GM21515 (cell line): ENCODE data around the gene ARID3A.

ENCODE experiments used
- ATAC-seq: cut with Tn5 transposase; IDR thresholded peaks from one replicate; pipeline ENCODE4 v1.9.1; 2021; ENCODE audit not compliant: unreplicated experiment

ARID3A gene

DNA sequence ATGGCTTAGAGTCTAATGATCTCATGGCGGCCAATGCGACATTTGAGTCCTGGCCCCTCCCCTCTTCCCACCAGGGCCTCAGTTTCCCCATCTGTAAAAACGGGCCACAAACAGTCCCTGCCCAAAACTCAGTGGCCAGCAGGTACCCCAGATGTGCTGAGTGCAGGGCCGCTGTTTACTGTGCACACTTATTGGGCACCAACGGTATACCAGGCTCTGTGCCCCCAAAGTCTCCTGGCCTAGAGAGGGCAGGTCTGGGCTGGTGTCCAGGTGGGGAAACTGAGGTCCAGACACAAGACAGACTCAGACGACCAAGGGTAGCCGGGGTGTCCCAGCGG lies 34.7 kb downstream of the ARID3A start:
- no peak for ATAC-seq

DNA sequence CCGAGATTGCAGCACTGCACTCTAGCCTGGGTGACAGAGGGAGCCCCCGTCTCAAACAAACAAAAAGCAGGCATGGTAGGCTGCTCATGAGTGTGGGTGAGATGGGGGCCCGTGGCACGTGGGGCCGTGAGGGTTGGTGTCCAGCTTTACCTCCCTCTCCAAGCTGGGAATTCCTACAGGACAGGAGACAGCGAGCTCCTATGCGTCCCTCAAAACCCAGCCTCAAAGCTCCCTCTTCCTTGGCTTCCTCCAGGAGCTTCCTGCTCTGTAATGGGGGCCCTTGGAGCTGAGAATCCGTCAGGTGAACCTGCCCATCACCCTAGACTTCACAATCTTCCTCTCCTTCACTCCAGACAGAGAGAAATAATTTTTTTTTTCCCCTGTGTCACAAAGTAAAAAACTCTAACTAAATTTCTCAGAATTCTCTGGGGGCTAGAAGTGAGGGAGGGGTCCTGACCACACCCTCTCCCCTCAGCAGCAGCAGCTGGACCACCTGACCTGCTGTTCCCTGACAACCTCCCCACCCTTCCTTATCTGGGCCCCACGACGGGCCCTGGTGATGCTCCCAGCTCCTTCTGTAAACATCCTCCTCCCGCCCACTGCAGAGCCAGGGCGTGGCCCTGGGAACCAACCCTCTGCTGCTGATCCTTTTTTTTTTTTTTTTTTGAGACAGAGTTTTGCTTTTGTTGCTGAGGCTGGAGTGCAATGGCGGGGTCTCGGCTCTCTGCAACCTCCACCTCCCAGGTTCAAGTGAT lies 36.2 kb downstream of the ARID3A start:
- no peak for ATAC-seq

GRCh38 chr19:962683-963400 lies 37.0 kb downstream of the ARID3A start:
- ATAC-seq, result no peak

GRCh38 chr19:963486-963951 lies 37.7 kb downstream of the ARID3A start:
- ATAC-seq, result no peak

DNA sequence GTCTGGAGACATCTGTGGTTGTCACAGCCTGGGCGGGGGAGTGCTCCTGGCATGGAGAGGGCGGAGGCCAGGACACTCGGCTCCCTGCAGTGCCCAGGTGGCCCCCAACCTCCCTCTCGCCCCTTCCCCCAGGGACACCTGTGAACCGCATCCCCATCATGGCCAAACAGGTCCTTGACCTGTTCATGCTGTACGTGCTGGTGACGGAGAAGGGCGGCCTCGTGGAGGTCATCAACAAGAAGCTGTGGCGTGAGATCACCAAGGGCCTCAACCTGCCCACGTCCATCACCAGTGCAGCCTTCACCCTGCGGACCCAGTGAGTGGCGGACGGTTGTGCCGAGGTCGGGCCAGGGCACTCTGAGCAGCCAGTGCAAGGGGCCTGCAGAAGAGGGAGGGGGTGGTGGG lies 38.3 kb downstream of the ARID3A start:
- ATAC-seq, result no peak

GRCh38 chr19:964761-965694 lies 39.2 kb downstream of the ARID3A start:
- no peak for ATAC-seq

DNA sequence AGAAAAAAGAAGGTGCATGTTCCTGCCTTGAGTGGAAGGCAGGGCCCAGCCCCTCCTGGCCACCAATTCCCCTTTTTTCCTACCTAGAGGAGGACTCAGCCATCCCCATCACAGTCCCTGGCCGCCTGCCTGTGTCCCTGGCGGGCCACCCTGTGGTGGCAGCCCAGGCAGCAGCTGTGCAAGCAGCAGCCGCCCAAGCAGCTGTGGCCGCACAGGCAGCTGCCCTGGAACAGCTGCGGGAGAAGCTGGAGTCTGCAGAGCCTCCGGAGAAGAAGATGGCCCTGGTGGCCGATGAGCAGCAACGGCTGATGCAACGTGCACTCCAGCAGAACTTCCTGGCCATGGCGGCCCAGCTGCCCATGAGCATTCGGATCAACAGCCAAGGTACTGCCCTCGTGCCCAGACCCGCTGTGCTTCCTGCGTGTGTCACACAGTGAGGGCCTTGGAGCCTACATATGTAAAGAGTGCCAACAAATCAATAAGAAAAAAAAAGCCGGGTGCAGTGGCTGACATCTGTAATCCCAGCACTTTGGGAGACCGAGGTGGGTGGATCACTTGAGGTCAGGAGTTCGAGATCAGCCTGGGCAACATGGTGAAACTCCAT lies 40.8 kb downstream of the ARID3A start:
- ATAC-seq, result no peak

- ATAC-seq, result no peak
Measured at GRCh38 chr19:970695-971094, 44.9 kb downstream of the ARID3A start.

DNA sequence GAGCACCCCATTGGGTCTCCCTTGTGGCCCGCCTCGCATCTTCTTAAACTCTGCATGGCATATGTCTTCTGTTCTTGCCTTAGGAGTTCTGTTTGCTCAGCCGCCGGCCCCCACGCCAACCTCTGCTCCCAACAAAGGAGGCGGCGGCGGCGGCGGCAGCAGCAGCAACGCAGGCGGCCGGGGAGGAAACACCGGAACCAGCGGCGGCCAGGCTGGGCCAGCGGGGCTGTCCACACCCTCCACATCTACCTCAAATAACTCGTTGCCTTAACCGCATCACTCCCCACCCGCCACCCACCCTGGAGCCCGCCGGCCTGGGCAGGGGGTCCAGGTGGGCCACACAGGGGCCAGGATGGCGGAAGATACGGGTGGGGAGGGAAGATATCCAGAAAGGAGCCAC lies 46.0 kb downstream of the ARID3A start:
- ATAC-seq, result no peak

DNA sequence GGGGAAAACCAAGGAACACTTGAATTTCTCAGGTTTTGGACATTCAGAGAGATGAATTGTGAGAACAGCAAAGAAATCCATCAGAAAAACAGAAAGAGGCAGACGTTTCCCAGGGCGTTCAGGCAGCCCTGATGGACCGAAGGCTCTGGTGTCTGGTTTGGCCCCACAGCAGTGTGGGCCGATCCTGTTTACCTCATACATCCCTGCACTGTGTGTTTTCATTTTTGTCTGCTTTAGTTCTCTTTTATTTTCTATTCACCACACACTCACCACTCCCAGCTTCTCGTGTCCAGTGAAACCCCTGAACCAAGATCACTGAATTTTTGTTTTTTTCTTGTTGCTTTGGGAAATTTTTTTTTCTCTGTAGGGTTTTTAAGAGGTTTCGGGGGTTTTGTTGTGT lies 46.4 kb downstream of the ARID3A start:
- no peak for ATAC-seq

DNA sequence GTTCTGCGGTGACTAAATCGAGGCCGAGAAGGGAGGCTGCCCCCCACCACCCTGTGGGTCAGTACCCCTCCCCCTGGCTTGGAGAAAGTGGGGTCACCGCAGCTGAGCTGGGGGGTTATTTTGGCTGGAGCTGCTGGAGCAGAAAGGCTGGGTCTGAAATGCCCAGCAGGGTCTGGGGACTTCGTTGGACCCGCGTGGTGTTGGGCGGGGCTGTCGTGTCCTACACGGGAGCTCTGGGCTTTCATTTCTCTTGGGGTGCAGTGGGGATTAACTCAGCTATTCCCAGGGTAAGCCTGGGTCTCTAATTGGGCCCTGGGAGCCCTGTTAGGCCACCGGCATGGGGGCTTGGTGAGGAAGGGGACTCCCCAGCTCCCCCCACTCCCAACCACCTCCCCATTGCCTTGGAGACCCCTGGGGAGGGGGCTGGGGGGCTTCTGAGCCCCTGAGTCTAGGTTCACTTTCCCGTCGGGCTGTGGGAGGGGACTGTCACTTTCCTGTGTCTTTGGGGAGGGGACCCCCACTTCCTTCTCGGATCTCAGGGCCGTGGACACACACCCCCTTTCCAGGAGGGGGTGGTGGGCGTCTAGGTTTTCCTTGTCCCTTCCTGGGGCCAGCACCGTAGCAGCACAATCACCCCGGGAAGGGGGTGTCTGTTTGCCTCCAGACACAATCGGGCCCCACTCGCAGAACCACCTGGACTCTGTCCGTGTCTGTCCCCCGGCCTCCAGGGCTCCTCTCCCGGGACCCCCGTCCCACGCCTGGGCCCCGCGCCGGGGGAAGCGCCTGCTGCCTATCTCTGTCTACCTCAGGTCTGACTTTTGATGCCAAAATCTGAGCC lies 48.1 kb downstream of the ARID3A start:
- no peak for ATAC-seq

DNA sequence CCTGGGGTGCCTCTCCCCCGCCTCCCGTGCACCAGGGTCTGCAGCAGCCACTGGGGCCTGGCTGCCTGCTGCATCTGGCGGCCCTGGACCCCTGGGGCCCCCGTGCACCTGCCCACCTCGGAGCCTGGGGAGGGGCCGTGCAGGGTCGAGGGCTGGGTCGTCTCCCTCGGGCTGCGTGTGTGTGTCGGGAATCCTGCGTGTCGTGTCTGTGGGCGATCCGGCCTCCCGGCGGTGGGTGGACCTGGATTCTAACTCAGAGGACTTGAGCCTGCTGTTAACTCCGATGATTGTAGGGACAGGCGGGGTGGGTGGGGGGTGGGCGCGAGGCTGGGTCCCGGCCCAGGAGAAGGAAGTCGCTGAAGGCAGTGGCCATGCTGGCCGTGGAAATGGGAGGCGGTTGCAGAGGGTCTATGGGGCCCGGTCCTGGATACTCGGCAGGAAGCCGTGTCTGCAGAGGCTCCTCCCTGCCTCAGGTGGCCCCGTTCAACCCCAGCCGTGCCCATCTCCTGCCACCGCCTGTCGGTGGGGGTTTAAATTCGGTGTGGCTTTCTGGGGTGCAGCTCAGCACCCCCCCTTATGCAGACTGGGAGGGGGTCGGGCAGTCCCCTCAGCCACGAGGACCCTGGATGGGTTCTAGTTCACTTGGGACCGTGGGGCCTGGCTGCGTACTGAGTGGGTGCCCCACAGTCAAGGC lies 48.9 kb downstream of the ARID3A start:
- no peak for ATAC-seq

DNA sequence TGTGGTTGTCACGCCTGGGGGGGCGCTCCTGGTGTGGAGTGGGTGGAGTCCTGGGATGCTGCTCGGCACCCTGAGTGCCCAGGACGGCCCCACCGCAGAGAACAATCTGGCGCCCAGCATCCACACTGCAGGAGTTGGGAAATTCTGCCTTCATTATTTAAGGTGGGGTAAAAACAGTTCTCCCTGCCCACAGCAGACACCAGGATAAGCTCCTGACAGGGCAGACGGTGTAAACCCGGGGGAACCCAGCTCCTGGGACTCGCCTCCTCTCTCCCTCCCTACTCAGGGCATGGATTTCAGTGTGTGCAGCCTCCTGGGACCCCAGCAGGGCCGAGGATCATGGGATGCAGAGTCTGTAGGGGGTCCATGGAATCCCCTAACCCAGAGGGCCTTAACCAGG lies 50.6 kb downstream of the ARID3A start:
- no peak for ATAC-seq

DNA sequence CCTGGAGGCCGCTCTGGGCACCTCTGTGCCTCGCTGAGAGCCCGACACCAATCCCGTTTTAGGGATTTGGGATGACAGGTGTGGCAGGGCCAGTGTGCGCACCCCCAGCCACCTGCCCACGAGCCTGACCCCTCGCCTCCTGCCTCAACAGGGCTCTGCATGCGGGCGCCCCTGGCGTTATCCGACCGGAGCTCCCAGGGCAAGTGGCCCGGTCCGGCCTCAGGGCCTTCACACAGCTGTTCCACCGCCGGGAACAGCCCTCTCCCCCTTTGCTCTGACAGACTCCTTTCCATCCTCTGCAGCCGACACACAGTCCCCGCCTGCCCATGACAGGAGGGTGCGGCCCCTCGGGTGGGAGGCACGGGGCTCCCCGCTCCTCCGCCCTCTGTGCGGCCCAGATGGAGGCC lies 51.2 kb downstream of the ARID3A start:
- ATAC-seq, result no peak

DNA sequence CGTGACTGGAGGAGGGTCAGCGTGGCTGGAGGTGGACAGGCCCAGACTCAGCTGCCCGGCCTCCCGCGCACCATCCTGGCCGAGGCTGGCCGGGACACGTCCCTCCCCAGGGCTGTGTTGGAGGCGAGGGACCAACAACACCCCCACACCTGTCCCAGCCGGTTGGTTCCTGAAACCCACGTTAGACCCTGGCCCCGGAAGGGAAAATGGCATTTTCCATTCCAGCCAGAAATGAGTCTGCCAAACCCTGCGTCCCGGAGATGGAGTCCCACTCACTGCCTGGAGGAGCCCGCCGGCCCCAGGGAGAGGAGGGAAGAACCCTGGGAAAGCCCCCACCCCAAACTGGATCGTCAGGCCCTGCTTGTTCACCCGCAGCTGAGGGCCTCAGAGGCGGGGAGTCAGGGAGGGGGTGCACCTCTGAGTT lies 53.5 kb downstream of the ARID3A start:
- ATAC-seq, result no peak

DNA sequence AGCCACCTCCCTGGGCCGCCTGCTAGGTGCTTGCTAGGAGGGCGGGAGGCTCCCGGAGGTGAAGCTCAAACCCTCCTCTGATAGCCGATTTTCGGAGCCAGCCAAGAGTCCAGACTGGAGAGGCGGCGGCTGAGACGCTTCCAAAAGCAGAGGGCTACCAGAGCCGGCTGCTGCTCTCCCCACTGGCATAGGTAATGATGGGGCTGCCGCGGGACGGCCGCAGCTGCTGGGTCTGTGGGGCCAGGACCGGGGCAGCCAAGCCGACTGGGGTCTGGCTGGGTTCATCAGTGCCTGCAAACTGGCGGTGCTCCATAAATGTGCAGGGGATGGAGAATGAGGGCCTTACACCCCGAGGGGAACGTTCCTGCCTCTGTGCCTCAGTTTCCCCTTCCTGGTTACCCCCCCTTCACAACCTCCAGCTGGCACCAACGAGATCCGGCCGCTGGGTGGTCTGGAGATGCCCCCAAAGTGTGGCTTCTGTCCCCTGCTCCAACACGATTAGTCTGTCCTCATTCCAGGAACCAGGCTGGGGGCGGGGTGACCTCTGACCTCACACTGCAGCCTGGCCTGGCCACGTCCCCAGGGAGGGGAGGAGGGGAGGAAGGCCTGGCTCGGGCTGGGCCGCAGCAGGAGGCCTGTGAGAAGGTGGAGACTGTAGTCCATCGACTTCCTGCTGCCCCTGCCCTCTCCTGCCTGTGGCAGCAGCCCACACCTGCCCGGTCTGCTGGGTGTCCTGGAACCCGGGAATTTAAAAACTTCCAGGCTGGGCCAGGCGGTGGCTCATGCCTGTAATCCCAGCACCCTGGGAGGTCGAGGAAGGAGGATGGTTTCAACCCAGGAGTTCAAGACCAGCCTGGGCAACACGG lies 54.5 kb downstream of the ARID3A start:
- ATAC-seq, result no peak

DNA sequence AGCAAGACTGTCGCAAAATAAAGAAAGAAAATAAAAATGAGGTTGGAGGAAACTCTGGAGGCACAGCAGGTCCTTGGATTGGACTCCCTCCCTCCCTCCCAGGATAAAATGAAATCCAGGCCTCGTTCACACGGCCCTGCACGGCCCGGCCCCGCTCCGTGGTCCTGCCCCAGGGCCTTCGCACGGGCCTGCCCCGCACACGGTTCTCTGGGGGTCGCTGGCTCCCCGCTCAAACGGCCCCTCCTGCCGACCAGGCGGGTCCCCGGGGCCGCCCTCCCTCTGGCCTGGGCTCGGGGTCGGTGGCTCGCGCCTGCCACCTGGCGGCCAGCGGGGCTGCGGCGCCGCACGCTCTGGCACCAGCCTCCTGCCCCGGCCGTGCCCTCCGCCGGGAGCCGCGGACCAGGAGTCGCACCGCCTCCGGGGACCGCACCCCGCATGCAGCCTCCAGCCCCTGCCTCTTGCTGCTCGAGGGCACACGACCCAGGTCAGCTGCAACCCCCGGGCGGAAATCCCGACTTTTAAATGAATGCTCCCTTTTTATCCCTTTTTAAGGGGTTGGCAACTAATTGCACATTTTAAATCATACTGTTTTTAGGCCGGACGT lies 56.8 kb downstream of the ARID3A start:
- ATAC-seq, result peak; percentile 54
